Measurements from ENCODE around the gene ANG.
"Not testable (repeated sequence)": the region's sequence is repeated elsewhere in the genome, so short reads cannot be mapped to it uniquely, and the experiment has no call there.

The ANG gene

GRCh38 chr14:20732477-20732876 is 43.9 kb downstream of the ANG start:
- no peak overlapping the region for H3K4me3 ChIP-seq (ENCODE audit: low read length)

GRCh38 chr14:20732979-20733635 is 44.5 kb downstream of the ANG start:
- H3K4me3 ChIP-seq (ENCODE audit: low read length), result no peak overlapping the region
- no peak for DNase-seq (ENCODE audit: low read depth, low spot score)

More at GRCh38 chr14:20732477-20732876, 43.9 kb downstream of the ANG start:
- DNase-seq (ENCODE audit: low read depth, low spot score), result no peak

GRCh38 chr14:20733684-20734429 is 45.3 kb downstream of the ANG start:
- no peak overlapping the region for H3K4me3 ChIP-seq (ENCODE audit: low read length)
- DNase-seq (ENCODE audit: low read depth, low spot score), result no peak

GRCh38 chr14:20734430-20734806 is 45.9 kb downstream of the ANG start:
- no peak for DNase-seq (ENCODE audit: low read depth, low spot score)
- H3K4me3 ChIP-seq (ENCODE audit: low read length), result no peak overlapping the region

- H3K4me3 ChIP-seq (ENCODE audit: low read length); DNase-seq (ENCODE audit: low read depth, low spot score): not testable (repeated sequence)
Measured at GRCh38 chr14:20738292-20738691, 49.7 kb downstream of the ANG start.

- DNase-seq (ENCODE audit: low read depth, low spot score), result no peak
- no peak overlapping the region for H3K4me3 ChIP-seq (ENCODE audit: low read length)
Measured at GRCh38 chr14:20742132-20742531, 53.6 kb downstream of the ANG start.

GRCh38 chr14:20743556-20743955 is 55.0 kb downstream of the ANG start:
- DNase-seq (ENCODE audit: low read depth, low spot score), result no peak
- no peak overlapping the region for H3K4me3 ChIP-seq (ENCODE audit: low read length)
